Liver (tissue), 3 donors: ENCODE measurements around the gene MYOM1.

Source experiments
- HNF4G ChIP-seq: IDR thresholded peaks from 2 replicates; pipeline ENCODE4 v1.6.1; 2016; ENCODE audit warnings: antibody characterized with exemption
- TAF1 ChIP-seq: conservative IDR thresholded peaks from 2 replicates; pipeline ENCODE4 v1.6.1; 2016; ENCODE audit warnings: antibody characterized with exemption, mild to moderate bottlenecking
- YY1 ChIP-seq: IDR thresholded peaks from 2 replicates; pipeline ENCODE4 v1.6.1; 2016; ENCODE audit warnings: antibody characterized with exemption, mild to moderate bottlenecking
- TF ChIP-seq, protein P1 (sequence below): fragments of 150-350 bp; IDR thresholded peaks from 2 replicates; pipeline ENCODE4 v1.5.1; 2017; ENCODE audit warnings: improper control_type of control experiment, low read depth, low read length; ENCODE audit not compliant: missing input control
- donor health status: healthy.
- donor health status: healthy.

DNA sequence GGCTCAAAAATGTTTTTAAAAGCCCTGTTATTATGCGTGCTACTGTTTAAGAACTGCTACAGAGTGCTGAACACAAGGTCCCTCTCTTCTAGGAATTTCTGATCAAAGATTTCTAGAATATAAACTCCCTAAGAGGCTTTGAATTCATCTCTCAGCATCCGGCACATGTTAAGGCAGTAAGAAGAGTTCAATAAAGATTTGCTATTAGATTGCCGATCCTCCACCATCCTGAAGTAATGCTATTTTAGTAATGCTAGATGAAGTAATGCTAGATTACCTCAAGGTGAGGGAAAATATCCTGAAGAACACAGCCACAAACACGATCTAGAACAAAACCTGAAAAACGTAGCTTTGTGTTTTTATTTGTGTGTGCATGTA, 41.2 kb upstream of the MYOM1 start:
- TF ChIP-seq, protein P1, sequence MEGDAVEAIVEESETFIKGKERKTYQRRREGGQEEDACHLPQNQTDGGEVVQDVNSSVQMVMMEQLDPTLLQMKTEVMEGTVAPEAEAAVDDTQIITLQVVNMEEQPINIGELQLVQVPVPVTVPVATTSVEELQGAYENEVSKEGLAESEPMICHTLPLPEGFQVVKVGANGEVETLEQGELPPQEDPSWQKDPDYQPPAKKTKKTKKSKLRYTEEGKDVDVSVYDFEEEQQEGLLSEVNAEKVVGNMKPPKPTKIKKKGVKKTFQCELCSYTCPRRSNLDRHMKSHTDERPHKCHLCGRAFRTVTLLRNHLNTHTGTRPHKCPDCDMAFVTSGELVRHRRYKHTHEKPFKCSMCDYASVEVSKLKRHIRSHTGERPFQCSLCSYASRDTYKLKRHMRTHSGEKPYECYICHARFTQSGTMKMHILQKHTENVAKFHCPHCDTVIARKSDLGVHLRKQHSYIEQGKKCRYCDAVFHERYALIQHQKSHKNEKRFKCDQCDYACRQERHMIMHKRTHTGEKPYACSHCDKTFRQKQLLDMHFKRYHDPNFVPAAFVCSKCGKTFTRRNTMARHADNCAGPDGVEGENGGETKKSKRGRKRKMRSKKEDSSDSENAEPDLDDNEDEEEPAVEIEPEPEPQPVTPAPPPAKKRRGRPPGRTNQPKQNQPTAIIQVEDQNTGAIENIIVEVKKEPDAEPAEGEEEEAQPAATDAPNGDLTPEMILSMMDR: no peak
- no peak for TF ChIP-seq HNF4G
- no peak for TF ChIP-seq YY1
- no peak for TF ChIP-seq TAF1
